NCI-H1105 treated with DMSO at 0.1 percent for 48 hours (cell line): ENCODE measurements around the gene ADNP.

Experiments
- DNase-seq: peaks from one replicate; lab custom pipeline; 2025; lab: John Stamatoyannopoulos, UW

ADNP gene

DNA sequence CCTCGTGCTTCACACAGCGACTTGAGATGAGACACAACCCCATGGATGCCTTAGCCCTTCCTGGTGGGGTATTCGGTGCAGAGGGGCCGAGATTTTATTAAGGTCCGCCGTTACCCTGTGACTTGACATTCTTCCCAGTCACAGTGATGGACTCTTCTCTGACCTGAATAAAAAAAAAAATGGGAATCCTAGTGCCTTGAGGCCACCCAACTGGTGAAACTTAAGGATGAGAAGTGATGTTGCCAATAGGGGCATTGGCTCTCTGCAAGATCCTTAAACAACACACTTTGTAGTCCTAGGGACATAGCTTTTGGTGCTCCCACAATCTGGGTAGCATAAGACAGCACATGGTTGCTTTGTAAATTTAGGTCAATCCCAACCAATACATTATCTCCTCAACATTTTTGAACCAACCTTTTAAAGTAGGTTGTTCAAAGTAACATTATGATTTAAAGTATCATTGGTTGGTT lies 814 bp upstream of the ADNP start:
- DNase-seq, result no peak

DNA sequence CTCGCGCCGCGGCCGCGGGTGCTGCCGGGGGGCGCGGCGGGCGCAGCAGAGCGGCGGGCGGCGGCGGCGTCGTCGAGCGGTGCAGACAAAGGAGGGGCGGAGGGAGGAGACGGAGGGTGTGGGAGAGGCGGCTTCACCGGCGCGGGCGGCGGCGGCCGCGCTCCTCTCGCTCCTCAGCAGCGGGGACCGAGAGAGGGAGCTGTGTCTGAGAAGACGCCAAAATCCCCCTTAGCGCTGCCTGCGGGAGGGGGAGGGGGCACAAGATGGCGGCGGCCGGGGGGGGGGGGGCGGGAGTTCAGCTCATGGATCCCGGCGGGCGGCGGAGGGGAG lies 296 bp downstream of the ADNP start:
- no peak for DNase-seq

DNA sequence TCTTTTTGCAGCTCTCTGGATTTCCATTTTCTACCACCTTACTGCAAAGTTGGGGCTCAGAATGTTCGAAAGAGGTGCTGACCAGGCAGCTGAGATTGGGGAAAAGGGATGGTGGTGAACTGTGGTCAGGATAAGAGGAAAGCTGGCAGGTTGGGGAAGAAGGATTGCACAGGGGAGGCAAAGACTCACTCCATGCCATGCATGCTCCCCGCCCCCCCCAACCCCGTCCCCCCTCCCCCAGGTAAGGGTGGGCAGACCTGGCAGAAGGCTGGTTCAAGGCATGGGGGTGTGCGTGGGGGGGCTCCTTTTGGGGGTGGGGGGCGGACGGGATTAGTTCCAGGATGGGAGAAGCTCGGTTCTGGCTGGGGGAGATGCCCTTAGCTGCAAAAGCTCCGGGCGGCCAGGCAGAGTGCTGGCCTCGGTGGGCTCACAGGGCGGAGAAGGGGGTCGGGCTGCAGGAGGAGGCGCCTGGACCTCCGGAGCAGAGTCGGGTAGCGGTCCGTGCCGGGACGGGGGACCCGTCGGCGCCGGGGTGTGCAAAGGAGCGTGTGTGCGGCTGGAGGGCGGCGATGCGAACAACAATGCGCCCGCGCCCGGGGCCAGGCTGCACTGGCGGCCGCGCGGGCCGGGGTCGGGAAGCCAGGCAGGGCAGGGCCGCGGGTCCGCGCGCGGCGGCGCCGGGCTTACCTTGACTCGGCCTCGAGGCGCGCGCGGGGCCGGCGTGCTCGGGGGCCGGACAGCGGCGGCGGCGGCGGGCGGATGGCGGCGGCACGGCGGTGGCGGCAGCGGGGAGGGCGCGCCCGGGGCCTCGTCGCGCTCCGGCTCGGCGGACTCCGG lies 880 bp downstream of the ADNP start:
- no peak for DNase-seq

DNA sequence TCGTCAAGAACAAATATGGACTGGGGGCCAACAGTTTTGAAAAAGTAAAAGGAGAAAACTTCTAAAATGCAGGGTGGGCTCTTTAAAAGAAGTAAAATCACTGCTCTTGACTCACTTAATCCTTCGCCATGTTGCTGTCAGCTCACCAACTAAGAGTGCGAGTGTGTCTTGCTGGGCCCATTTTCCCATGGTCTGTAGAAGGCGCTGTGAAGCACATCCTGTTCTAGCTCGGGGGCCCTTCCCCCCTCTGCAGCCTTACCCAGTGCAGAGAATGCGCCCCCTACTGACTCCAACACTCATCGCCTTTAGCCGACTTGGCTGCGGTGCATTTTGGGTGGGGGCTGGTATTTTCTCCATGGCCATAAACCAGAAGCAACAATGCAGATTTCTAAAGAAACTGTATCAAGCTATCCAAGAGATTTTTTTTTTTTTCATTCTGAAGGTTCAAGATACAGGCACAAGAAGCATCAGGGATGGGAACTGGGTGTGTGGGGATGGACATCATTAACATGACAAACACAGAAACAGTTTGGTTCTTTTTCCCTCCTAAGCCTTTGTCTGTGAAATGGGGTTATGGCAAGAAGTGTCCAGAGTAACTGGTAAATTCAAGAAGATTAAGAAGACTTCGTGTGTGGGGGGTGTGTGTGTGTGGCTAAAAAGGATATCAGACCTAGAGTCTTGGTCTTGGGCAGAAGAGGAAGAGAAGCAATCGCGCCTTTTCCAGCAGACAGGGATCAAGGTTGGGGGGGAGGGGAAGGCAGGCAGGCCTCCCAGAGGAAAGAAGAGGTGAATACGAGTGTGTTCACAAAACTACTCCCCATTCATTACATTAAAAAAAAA lies 1.7 kb downstream of the ADNP start:
- peak; percentile 85 for DNase-seq

DNA sequence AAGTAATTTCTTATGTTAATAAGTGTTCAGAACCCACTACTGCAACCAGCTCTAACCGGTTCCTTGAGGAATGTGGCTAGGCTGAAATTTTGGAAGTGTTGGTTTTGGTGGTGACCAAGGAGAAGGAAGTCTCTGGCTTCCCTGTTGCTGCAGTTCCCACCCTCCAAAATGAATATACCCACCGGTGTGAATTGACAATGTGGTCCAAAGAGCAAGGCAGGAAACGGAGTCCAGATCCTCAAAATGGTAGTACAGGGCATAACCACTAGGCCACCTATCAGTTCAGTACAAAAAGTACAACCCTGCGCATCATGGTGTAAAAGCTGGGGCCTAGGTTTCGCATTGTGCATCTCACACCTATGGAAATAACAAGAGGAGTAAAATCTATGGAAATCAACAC lies 2.8 kb downstream of the ADNP start:
- no peak for DNase-seq

DNA sequence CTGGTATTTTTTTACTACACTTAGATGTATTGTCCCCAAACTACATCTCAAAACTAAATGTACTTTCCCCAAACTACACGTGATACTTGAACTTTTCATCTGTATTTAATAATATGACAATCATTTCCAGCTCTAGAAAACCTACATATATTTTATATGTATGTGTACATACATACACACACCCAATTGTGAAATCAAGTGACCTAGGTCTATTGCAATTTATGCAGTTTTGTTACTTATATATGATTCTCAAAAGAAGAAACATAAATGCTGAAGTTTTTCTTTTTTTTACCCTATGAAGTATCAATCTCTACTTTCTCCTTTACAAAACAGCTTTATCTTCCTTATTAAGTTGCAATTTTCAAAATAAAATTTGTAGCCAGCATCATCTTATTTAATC lies 4.7 kb downstream of the ADNP start:
- DNase-seq, result no peak

DNA sequence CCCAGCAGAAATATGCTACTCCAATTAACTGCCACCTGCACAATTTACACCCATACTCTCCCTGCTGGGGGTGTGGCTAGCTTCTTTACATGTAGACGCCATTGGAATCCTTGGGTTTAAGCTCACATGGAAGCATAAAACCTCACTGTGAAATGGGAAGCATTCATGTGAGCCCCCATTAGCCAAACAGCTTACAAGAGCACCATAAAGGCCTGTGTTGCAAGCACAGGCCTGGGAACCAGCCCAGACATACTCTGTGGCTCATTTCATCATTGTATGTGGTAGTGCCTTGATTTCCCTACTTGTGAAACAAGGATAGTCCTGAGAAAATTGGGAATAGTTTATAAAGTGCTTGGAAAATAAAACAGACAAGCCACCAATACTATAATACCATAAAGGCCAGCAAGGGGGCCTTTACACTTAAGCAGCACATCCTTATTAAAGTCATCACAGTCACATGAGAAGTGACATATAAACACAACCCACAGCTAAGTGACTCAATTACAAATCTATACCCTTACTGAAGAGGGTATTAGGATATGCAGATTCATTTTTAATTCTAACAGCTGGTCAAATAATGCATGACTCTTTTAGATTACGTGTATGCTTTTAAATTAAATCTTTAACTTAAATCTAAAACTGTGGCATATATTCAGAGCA lies 6.8 kb downstream of the ADNP start:
- DNase-seq, result no peak

DNA sequence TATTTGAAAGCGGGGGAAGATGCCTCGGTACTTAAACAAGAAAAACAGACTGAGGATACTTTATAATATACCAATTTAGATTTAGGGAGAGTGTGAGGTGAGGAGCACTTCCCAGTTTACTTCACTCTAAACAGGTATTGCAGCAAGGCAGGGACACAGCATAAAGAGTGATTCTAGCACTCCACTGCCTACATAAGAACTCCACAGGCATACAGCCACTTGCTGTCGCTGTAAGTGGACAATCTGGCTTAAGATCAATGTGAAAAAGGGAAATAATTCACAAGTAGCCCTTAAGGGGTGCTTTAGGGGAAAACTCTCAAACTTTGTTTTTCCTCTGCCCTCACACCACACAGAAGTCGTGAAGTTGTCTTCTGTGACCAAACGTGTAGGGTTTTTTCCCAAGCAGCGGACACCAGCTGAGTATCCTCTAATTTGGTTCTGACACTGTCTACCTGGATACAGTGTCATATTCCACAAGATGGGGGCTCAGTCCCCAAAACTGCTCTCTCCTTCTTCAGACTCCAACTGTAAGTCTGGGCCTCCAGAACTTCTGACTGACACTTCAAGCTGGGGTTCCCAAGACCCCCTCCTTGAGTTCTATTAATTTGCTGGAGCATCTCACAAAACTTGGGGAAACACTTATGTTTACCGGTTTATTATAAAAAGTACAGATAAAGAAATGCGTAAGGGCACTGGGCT lies 9.3 kb downstream of the ADNP start:
- no peak for DNase-seq

DNA sequence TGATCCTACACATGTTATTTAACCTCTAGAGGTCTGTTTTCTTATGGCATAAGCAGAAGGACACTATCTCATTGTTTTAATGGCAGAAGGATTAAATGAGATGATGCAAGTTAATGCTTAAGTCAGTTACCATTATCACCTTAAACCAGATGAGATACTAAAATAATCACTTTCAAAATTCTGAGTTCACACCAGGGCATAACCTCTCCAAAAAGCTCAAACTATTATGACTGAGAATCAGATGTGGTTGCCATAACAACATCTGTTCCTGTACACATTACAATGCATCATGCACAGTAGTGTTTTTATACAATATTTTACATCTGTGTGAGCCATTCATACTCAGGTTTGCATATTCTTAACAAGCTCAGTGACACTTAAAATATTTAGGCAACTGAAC lies 10.2 kb downstream of the ADNP start:
- DNase-seq, result no peak

DNA sequence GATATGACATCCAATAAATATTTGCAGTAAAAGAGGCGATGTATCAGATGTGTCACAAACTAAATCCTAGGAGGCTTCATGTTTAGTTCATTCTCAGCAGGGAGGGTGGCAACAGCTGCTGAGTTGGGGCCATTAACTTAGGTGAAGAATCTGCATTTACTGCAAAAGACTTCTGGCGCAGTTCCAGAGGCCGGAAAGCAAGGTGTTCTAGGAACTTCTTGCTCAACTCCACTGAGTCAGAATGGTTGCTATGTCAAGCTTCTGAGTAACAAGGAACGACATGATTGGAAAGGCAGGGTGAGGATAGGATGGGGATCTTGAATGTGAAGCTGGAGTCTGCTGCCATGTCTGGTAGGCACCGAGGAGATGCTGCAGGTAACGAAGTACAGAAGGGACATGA lies 11.7 kb downstream of the ADNP start:
- DNase-seq, result no peak

DNA sequence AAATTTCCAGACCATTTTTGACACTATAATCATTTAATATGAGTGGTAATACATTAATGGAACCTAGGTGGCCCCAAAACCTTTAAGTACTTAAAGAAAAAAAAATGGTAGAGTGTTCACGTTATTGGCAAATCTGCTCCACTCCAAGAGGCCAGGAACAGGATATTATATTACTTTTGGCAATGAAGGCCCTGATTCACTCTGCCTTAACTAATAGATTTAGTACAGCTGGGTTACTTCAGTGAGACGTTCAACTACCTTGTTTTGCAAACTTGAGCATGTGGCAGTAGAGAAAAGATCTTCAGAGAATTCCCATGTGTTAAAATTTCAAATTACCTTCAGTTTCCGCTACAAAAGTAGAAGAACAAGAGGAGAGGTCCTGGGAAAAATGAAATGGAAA lies 12.8 kb downstream of the ADNP start:
- no peak for DNase-seq

DNA sequence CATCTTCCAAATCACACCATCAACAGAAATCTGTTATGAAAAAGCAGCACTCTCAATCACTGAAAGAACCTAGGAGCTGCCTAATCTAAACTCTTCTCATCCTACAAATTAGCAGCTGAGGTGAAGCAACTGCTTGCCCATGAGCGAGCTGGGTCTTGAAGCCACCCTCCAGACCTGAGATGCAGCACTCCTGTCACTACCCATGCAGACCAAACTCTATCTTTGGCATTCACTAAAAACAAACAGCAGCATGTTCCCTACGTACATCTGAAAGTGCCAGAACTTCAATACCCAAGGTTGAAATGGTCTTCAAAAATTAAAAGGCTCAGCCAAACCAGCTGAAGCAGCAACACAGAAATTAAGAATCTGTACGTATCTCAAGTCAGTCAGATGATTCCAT lies 14.3 kb downstream of the ADNP start:
- no peak for DNase-seq

DNA sequence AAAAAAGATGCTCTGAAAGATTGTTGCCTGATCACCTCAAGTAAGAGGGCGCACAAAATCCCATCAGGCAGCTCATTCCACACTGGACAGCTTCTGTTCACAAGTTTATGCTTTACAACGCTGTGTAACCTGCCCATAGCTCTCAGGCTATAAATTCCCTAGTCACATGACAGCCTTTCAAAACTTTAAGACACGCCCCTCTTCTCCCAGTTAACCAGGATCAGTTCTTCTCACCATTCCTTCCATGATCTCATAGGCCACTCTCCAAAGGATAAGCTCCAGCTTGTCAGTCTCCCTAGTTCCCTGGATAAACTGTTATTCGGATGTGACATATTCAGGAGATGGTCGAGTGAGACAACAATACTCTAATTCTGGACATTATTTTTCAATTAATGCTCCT lies 15.0 kb downstream of the ADNP start:
- no peak for DNase-seq

DNA sequence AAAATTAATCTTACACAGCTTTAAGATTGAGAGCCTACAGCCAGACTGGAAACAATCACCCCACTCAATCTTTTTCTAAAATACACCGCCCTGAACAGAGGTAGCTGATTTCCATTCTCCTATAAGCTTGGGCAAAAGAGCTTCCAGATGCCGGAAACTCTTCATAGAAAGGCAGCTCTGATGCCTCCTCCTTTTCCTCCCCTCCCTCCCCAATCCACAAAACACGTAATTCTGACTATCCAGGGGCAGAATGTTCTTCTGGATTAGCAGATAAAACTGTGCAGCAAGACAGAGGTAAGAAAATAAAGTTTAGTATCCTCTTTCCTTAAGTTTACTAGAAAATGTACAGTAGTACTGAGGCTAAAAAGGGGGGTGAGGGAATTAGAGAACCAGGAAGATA lies 15.8 kb downstream of the ADNP start:
- DNase-seq, result no peak

DNA sequence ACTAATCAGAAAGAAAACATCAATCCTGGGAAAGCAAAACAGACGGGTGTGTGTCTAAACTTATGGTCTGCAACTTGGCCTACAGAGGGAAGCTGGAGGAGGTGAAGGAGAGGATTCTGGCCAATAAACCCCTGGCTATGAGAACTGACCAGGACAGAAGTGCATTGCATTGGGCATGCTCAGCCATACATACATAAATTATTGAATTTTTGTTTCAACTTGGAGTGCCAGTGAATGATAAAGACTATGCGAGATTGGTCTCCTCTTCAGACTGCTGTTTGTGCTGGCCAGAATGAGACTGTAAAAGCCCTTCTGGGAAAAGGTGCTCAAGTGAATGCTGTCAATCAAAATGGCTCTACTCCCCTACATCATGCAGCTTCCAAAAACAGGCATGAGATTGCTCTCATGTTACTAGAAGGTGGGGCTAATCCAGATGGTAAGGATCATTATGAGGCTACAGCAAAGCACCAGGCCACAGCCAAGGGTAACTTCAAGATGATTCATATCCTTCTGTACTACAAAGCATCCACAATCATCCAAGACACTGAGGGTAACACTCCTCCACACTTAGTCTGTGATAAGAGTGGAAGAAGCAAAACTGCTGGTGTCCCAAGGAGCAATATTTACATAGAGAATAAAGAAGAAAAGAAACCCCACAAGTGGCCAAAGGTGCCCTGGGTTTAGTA lies 17.4 kb downstream of the ADNP start:
- no peak for DNase-seq

DNA sequence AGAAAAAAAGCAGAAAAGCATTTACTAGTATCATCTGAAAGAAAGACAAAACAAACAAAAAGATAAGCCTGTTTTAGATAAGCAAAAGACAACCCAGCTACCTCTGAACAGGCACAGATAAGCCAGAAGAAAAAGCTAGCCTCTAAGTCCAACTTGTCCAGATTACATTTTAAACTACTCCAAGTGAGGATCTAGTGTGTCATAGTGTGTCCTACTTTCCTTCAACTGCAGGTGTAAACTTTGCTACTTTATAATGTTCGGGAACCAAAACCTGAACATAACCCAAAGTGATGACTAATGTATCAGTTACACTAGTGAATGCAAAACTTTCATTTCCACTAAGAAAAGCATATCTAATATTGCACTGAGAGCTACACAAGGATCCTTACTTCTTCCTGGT lies 19.5 kb downstream of the ADNP start:
- DNase-seq, result no peak

DNA sequence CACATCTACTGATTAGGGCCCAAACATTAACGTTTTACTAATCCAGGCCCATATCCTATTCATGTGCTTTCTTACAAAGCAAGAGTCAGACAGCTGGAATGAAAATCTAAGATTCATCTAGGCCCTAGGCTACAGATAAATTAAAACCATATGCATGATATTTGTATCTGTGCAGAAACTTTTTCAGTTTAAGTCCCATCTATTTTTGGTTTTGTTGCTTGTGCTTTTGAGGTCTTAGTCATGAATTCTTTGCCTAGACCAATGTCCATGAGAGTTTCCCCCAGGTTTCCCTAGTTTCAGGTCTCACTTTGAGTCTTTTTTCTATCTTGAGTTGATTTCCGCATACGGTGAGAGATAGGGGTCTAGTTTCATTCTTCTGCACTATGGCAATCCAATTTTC lies 20.2 kb downstream of the ADNP start:
- DNase-seq, result no peak

DNA sequence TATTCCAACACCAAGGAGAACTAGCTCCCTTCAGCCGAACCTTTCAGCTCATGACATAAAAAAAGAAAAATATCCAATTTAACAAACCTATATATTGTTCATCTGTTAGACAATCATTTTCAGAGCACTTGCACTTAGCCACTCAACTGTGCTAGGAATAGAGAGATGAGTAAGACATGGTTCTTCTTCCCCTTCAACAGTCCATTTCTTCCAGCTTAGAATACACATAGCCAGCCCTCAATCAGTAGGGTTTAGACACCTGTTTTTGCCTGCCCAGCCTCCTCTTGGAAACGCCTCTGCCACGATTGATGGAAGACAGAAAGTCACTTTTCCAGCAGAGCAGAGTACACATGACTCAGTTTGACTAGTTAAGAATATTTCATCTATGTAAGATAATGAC lies 21.8 kb downstream of the ADNP start:
- DNase-seq, result no peak

DNA sequence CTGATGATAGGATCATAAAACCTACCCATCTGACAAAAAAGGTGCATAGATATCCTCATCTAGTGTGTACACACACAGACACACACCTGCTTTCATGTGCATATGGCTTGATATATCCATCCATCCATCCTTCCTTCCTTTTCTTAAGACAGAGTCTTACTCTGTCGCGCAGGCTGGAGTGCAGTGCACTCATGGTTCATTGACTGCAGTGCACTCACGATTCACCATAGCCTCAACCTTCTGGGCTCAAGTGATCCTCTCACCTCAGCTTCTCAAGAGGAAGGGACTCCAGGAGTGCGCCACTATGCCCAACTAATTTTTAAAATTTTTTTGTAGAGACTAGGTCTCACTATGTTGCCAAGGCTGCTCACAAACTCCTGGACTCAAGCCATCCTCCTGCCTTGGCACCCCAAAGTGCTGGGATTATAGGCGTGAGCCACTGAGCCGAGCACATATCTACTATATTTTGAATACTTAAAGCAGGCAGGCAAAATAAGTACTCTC lies 27.1 kb downstream of the ADNP start:
- DNase-seq, result no peak

DNA sequence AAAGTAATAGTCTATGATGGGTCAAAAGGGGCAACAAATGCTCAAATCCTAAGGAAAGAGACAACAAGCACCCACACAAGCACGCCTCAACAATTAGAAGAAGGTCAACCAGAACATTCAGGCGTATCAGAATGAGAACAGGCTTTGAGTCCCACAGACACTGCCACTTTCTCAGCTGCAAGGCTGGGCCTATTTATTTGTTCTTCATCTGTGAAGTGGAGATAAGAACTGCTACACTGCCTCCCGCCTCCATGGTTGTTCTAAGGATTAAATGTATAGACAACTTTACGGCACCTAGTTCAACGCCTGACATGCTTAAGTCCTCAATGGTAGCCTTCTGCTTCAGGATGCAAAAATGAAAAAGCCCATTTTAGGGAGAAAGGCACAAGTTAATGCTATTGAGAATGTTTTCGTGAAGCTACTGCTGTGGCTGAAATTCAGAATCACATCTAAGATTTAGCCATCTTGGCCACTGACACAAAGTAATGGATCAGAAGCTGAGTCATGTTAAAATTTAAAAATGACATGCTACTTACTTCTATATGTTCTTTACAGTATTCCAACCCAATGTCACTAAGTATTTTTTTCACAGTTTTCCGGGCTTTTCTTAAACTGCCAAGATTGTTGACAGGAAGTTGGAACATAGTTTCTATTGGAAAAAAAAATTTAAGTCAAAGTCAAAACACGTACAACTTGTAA lies 27.7 kb downstream of the ADNP start:
- no peak for DNase-seq

DNA sequence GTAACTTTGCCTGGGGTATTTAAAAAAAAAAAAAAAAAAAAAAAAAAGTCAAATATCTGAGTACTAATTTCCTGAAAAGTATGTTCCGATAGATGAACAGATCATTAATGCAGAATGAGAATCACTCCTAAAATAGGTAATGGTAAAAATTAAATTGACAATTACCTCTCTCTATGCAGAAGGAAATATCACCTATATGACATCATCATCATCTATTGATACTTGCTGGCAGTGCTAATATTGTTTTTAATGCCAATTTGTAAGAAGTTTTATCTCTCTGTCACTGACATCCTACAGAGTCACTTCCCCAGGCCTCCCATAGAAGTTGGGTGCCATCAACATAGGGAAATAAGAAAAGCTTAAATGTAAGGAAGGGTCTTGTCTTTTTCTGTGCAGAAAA lies 29.9 kb downstream of the ADNP start:
- DNase-seq, result no peak
